HCT116 (cell line): ENCODE measurements around the gene RPS6KA1.

Experiments used
- CBX3 ChIP-seq: IDR thresholded peaks from 2 replicates; pipeline ENCODE4 v1.6.1; 2012; ENCODE audit warnings: low read depth
- EZH2 ChIP-seq: fragments of 200-600 bp; sonication (generic); IDR thresholded peaks from 2 replicates; pipeline ENCODE4 v1.6.1; 2017; ENCODE audit warnings: antibody characterized with exemption, mixed run types
- POLR2A ChIP-seq: IDR thresholded peaks from 2 replicates; pipeline ENCODE4 v1.7.0; 2011; ENCODE audit warnings: borderline replicate concordance; ENCODE audit not compliant: insufficient read depth, insufficient read length; ENCODE audit errors: extremely low read depth
- POLR2AphosphoS5 ChIP-seq: IDR thresholded peaks from 2 replicates; pipeline ENCODE4 v1.6.1; 2011; ENCODE audit warnings: mild to moderate bottlenecking, low read depth, low read length, moderate library complexity
- TF ChIP-seq, protein P1 (sequence below), 3 experiments: fragments of 200-600 bp in 1 of 3; sonication (generic) in 1 of 3; IDR thresholded peaks in 2 of 3; conservative IDR thresholded peaks in 1 of 3; 2 replicates each; pipeline ENCODE4 v1.5.1; 2012 to 2017; ENCODE audit warnings: low read depth in 2 of 3, low read length in 2 of 3, antibody characterized with exemption in 1 of 3, borderline replicate concordance in 1 of 3, control low read depth in 1 of 3, mild to moderate bottlenecking in 1 of 3, mixed read lengths in 1 of 3, mixed run types in 1 of 3, moderate library complexity in 1 of 3; ENCODE audit not compliant: insufficient read depth in 1 of 3
- TF ChIP-seq, protein P2 (sequence below): IDR thresholded peaks from 2 replicates; pipeline ENCODE4 v1.6.1; 2012

DNA sequence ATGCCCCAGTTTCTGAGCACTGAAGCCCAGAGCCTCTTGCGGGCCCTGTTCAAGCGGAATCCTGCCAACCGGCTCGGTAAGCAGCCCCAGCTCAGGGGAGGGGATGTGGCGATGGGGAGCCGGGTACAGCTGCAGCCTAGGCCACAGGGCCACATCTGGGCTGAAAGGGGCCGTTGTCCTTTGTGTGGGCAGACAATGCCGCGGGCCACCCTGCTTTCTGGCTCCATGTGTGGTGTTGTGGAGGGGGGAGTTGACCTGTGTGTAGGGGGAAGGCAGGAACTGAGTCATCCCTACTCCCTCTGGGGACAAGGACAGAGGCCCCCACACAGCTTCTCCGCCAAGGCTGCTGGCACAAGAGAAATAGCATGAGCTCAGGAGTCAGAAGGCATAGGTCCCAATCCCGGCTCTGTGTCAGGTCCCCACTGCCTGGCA, 26.0 kb downstream of the RPS6KA1 start:
- TF ChIP-seq POLR2AphosphoS5, result no peak
- TF ChIP-seq EZH2, result no peak
- no peak for TF ChIP-seq POLR2A
- TF ChIP-seq, protein P1, sequence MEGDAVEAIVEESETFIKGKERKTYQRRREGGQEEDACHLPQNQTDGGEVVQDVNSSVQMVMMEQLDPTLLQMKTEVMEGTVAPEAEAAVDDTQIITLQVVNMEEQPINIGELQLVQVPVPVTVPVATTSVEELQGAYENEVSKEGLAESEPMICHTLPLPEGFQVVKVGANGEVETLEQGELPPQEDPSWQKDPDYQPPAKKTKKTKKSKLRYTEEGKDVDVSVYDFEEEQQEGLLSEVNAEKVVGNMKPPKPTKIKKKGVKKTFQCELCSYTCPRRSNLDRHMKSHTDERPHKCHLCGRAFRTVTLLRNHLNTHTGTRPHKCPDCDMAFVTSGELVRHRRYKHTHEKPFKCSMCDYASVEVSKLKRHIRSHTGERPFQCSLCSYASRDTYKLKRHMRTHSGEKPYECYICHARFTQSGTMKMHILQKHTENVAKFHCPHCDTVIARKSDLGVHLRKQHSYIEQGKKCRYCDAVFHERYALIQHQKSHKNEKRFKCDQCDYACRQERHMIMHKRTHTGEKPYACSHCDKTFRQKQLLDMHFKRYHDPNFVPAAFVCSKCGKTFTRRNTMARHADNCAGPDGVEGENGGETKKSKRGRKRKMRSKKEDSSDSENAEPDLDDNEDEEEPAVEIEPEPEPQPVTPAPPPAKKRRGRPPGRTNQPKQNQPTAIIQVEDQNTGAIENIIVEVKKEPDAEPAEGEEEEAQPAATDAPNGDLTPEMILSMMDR (IDR thresholded peaks at IDR 0.05 in 2 of 3, conservative IDR thresholded peaks at IDR 0.05 in 1 of 3; ENCODE audit: borderline replicate concordance in 1 of 3, insufficient read depth in 1 of 3, low read depth in 2 of 3, low read length in 2 of 3), result no peak
- TF ChIP-seq, protein P2, sequence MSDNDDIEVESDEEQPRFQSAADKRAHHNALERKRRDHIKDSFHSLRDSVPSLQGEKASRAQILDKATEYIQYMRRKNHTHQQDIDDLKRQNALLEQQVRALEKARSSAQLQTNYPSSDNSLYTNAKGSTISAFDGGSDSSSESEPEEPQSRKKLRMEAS, result no peak
- no peak for TF ChIP-seq CBX3
